GM19468 (cell line): Measurements from ENCODE around the gene ITGA7.

Source experiments
- ATAC-seq: cut with Tn5 transposase; IDR thresholded peaks from one replicate; pipeline ENCODE4 v1.9.1; 2021; ENCODE audit warnings: mild to moderate bottlenecking, moderate library complexity, moderate number of reproducible peaks; ENCODE audit not compliant: unreplicated experiment; ENCODE audit errors: extremely low read depth

Gene ITGA7

DNA sequence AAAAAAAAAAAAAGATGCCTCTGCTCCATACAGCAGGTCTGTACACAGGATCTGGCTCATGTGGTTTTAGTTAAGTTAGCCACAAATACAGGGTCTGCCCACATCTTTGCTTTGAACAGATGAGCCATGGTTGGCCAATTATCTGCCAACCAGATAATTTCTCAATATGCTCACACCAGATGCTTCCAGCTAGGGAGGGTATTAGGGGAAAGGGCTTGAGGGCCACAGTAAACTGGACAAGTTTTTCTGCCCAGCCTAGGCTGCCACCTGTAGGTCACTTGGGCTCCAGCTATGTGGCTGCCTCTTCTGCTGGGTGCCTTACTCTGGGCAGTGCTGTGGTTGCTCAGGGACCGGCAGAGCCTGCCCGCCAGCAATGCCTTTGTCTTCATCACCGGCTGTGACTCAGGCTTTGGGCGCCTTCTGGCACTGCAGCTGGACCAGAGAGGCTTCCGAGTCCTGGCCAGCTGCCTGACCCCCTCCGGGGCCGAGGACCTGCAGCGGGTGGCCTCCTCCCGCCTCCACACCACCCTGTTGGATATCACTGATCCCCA is 13.3 kb upstream of the ITGA7 start:
- ATAC-seq = no peak

DNA sequence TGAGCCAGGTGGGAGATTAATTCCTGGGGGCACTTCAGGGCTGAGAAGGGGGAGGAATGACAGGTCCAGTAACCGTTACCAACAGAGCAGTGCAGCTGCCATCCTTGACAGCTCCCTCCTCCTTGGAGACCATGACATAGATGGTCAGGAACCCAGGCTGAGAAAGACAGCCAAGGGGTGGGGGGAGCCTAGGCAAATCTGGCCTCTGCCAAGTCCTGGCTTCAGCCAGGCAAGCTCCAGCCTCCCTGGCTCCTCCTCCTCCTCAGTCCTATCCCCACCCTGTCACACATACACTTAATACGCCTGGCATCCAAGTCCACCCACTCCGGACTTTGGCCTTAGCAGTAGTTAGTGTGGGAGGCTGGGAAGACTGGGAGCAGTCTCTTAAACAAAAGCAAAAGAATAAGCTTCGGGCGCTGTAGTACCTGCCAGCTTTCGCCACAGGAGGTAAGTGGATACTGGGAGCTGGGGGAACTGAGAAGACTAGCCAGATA is 12.4 kb upstream of the ITGA7 start, which contains the start of gene RDH5:
RDH5 (plus strand) TSS at position 323 of the 494 bp plus-strand sequence. CDS start 792 bp downstream, outside the sequence.
- no peak for ATAC-seq

DNA sequence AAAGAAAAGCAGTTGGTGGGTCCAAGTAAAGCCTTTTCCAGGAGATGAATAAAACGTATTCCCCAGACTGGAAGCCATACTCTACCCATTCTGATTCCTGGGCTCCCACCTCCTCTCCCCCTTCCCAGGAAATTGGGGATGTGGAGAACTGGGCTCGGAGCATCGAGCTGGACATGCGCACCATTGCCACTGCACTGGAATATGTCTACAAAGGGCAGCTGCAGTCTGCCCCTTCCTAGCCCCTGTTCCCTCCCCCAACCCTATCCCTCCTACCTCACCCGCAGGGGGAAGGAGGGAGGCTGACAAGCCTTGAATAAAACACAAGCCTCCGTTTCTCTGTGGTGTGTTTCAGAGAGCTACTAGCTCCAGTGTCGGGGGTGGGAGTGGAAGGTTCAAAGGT is 11.7 kb upstream of the ITGA7 start:
- ATAC-seq = no peak

DNA sequence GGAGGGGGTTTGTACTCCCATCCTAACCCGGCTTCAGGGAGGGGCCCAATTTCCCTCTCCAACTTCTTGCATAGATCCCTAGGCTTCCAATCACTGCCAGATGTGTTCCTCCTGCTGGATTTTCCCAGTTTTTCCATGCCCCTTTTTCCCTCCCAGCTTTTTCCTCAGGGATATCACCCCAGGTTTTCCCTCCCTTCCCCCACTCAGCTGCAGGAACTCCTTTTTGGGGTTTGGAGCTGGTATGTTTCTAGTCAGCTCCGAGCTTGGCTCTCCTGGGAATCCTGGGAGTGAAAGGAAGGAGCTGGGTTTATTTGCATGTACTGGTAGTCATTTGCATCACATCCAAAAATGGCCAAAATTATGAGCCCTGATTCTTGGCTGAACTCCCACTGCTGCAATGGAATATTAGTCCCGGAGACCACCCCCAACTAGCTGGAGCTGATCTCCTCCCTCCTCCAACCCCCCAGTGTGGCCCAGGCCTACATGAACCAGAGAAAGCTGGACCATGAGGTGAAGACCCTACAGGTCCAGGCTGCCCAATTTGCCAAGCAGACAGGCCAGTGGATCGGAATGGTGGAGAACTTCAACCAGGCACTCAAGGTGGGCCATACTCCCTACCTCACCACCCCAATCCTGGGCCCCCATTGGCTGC is 11.0 kb upstream of the ITGA7 start:
- ATAC-seq = no peak

DNA sequence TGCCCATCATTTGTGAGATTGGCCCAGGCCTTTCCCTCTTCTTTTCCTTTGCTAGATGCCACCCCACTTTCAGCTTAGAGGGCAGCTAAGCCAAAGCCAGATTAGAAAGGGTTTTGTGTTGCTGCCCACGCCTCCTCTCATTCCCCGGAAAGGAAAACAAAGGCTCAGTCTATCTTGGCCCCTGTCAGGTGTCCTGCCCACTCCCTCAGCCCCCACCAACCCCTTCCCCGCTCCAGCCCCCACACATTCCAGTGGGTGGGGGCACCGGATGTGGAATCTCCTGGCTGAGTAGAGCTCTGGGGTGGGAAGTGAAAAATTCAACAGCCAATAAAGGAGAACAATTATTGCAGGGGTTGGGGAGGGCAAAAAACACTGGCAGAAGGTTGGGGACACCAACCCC is 10.3 kb upstream of the ITGA7 start:
- no peak for ATAC-seq

DNA sequence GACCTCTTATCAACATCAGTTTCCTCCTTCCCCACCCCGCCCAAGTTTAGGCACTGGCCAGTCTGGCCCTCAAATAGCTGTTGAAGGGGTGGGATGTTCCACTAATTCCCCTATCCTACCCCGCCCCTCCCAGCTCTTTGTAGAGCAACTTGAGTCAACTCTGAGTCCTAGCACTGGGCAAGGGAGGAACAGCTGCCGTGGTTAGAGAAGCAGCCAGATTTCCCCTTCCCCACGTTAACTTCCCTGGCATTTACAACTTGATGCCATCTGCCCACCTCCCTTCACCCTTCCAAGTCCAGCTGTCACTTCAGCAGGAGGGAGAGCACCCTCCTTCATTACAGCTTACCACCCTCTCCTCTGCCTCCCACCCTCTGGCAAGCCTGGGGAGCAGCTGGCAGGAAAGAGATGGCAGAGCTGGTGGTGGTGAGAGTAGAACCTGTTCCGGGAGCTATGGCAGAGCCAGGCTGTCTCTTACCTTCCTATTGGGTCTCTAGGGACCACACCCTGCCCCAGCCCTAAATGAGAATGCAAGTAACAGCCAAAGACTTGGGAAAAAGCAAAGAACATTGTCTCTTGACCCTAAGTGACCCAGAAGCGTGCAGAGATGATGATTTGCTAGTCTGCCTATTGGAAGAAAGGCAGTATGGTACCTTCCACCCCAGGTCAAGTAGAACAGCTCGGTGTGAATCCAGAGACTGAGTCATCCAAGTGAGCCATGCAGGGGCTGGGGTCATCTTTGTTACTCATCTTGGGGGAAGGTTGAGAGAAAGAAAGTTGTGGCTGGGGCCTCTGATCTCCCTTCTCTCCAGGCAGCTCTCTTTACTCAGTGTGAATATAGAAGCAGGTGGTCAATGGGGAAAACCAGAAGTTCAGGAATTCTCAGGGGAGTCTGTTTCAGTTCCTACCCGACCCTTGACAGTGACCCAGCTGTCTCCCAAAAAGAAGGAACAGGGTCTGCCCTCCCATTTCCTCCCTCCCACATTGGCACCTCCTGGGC is 9.6 kb upstream of the ITGA7 start:
- no peak for ATAC-seq

DNA sequence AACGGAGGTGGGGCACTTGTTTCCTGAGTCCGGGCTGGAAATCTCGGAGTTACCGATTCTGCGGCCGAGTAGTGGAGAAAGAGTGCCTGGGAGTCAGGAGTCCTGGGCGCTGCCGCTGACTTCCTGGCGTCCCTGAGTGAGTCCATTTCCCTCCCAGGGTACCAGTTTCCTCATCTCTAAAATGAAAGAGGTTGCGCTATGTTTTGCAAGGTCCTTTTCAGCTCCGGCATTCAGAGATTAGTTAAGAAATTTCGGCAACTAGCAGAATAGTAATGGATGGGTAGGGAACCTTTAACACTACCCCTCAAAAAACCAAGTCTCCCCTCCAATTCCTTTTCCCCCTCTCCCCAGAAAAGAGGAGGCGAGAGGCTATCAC is 8.9 kb upstream of the ITGA7 start:
- no peak for ATAC-seq

DNA sequence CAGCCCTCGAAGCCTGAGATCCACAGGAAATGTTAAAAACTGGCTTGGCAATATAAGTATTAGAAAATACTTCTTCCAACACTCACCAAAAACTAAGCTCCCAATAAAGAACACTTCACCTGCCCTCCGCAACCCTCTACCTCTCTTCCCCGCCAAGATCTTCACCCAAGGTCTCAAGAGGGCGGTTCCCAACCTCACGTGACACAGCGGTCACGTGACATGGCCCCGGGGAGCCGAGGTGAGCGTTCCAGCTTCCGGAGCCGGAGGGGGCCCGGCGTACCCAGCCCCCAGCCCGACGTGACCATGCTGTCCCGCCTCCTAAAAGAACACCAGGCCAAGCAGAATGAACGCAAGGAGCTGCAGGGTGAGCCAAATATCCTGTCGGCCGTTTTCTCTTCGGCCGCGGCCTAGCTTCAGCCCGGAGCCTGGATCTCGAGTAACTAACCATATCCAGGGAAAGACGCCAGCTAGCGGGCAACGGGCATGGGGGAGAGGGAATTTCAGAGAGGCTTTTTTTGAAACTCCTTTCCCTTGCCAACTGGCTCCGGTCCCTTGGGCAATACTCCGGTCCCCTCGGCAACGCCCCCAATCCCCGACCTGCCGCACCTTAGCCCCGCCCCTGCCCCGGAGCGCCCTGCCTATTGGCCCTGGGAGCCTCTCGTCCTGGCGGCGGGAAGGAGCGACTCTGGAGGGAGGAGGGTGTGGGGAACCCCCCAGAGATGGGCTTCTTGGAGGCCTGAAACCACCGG is 8.3 kb upstream of the ITGA7 start, which contains the start of gene BLOC1S1:
BLOC1S1 (plus strand) TSS at position 214 of the 749 bp plus-strand sequence; CDS start at position 220, 6 bp downstream.
- peak; percentile 64 for ATAC-seq

DNA sequence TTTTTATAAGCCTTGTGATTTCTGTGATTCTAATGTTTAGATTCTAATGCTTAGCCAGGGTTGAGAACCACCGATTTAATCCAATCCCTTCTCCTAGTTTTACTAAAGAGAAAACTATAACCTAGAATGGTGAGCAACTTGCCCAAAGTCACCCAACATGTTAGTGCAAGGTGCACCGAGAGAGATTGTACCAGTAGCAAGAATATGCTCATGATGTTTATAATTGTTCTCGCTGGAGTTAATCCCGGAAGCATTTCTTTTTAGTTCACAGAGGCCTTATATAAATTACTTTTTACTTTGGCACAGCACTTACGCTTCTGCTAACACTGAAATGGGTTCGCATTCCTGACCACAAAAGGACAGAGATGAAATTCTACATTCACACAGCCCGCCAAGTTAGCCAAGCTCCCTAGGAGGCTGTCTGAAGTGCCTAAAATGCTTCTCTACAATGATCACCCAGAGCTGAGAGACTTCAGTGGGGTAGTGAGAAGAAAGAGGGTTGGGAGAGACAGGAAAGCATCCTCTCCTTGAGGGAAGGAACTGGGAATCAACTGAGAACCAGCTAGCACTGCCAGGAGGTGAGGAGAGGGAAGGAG is 7.6 kb upstream of the ITGA7 start:
- no peak for ATAC-seq

DNA sequence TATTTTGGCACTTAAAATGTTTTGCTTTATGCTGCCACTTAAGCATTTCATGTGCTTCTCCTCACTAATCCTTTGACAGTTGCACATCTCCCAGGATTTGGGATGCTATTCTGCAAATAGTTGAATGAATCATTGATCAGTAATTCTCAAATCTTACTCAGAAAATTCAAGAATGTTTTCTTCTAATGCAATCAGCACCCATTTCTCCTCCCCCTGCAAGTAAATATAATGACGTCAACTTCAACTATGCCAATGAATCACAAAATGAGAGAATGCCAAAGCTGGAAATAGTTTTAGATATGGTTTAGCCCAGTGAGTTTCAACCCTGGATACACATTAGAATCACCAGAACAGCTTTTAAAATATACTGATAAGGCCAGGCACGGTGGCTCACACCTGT is 6.0 kb upstream of the ITGA7 start:
- no peak for ATAC-seq

DNA sequence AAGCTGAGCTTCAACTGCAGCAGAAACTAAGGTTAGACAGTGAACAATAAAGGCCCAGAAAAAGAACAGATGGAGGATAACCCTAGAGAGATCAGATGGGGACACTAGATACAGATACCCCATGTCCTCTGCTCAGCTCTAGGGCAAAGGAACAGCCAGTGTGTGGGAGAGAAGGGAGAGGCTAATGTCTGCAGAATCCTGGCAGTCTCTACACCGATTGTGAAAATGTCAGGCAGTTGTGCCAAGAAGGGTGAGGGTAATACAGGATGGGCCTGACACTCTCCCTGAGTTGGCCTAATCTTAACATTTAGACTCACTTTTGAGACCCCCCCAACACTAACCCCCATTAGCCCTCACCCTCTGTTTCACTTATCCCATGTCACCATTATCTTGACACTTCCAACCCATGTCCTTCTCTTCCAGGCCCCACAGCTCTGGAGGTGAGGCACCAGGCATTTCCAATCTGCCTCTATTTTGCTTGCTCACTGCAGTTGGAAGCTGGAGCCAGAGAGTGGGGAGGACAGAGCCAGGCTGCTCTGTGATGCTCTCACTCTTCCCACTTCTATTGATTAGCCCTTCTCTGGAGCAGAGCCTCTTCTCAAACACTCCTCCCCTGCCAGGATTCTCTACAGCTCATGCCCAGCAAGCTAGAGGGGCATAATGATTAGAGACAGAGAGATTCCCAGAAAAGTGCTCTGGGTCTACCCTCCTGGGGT is 5.2 kb upstream of the ITGA7 start:
- no peak for ATAC-seq

DNA sequence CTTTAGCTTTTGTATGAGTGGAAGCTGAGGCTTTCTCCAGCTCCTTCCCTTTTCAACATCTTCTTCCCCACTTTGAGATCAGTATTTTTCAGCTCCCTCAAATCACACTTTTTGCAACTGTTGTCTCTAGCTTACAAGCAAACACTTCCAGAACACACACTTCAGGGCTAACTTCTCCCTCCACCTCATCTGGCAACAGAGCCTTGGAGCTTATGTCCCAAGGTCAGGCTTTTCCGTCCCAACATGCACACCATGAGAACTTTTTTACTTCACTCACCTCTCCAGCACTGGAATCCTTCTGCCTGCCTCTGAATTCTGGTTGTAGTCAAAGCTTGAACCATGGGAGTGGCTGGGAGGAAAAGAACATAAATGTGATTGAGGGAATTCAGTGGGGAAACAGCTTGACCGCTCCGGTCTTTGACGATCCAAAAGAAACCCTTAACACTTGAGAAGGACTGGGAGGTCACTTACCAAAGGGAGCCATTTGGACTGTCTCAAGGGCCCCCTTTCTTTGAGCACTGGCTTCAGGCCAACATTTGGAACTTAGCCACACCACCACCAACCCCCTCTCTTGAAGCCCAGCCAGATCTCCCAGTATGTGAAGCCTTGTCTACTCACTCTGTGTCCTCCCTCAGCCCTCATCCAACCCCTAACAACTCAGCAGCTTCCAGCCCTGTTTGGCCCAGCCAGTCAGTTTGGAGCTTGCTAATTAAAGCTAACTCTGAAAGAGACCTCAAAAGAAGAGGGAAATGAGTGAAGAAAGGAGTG is 4.3 kb upstream of the ITGA7 start:
- ATAC-seq = no peak

DNA sequence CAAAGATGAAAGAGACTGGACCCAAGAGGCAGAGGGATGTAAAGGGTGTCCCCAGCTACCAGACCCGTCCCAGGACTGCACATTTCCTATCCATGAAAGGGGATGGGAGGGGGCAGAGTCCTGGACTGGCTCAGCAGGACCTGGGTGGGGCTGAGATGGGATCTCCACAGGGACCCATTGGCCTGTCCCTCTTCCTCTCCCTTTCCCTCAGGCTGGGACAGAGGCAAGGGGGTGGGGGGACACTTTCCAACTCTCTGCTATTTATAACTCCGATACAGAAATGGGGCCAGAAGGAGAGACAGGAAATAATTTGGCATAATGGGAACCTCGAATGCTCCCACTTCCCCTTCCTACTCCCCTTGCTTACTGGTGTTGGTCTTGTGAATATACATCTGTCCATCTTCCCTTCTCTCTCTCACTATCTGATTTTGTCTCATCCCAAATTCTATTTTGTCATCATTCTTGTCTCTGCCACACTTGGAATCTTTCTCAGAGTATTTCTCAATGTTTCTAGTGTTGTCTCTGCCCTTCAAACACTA is 1.1 kb upstream of the ITGA7 start:
- no peak for ATAC-seq

DNA sequence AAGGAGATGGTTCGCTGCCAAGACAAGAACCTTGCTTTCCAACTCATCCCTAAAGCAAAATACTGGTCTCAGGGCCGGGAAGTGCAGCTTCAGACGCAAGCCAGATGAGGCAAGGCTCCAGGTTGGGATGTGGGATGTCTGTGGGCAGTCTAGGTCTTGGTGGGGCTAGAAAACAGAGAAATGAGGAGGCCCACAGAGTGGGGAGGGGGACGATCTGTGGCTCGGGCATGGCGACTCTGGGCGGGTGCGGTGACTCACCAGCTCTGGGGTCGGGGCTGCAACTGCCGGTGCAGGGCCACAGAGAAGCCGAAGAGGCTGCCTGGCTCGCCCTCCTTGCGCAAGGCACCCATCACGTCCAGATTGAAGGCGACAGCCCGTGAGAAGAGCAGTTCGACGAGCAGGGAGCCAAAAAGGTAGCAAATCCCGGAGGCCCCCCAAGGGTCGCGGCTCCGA is 459 bp downstream of the ITGA7 start:
- no peak for ATAC-seq

DNA sequence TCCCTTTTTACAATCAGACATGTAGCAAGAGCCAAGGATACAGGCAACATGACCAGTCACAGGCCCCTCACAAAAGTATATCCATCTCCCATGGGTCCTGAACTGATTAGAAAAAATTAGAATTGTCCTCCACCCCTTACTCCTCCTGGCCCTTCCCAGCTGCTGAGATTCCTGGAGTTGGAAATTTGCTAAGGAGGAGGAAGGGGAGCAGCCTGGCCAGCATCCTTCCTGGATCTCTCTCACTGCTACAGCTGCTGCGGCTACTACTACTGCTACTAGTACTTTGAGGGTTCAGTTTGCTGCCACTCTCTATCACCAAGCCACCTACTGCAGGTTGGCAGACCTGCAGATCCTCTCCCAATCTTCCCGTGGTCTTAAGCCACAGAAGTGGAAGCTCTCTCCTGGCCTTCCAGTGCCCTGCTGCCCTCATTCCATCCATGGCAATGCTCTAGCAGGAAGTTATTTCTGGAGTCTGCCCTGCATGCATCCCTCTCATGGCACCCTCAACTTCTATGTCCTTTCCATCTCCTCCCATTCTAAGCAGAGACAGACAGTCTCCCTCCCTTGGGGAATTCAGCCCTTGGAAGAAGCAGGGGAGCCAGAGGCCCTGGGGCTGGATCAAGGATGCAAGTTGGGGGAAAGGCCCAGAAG is 1.0 kb downstream of the ITGA7 start:
- no peak for ATAC-seq

DNA sequence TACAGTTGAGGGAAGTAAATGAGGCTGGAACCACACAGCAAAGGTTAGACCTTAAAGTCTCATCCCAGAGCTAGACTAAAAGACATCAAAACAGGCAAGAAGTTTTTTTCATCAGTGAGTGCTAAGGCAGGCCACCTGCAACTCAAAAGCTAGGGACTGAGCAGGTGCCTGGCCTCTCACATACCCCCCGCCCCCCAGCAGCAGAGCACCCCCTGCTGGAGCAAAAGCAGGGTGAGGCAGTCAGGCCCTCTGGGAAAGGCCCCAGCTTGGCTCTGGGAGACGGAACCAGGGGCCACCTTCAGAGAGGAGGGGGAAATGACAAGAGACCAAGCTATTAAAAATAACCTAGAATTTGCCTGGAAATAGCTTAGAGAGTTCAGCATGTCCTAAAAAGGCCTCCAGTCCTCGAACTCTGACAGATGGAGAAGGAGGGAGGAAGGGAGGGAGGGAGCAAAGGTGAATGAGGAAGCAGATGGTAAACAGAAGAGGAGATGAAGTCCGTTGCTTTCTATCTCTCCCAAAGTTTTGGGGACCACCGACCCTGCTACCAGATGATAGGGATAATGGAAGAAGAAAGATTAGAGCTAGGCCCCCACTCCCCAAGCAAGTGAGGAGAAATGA is 1.8 kb downstream of the ITGA7 start:
- ATAC-seq = no peak
